UCSD-AML1 (cell line): ENCODE data around the gene NEGR1.

Experiments
- DNase-seq: peaks from one replicate; lab custom pipeline; 2025; ENCODE audit not compliant: unreplicated experiment; lab: John Stamatoyannopoulos, UW

NEGR1 gene

GRCh38 chr1:71719330-71719729 is 563.0 kb downstream of the NEGR1 start:
- DNase-seq: no peak

- no peak for DNase-seq
Measured at GRCh38 chr1:71717186-71717585, 565.2 kb downstream of the NEGR1 start.

DNA sequence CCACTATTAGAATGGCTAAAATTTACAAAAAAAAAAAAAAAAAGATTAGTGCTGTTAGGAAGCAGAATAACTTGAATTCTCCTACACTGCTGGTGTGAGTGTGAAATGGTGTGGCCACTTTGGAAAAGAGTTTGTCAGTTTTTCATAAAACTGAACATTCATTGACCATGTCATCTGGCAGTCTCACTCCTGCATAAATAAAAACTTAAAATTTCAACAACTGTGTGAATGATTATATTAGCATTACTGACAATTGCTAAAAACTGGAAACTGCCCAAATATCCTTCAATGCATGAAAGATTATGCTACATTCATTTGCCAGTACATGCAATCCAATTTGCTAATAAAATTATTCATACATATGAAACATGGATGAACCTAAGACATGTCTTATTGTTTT is 570.9 kb downstream of the NEGR1 start:
- DNase-seq: no peak

DNA sequence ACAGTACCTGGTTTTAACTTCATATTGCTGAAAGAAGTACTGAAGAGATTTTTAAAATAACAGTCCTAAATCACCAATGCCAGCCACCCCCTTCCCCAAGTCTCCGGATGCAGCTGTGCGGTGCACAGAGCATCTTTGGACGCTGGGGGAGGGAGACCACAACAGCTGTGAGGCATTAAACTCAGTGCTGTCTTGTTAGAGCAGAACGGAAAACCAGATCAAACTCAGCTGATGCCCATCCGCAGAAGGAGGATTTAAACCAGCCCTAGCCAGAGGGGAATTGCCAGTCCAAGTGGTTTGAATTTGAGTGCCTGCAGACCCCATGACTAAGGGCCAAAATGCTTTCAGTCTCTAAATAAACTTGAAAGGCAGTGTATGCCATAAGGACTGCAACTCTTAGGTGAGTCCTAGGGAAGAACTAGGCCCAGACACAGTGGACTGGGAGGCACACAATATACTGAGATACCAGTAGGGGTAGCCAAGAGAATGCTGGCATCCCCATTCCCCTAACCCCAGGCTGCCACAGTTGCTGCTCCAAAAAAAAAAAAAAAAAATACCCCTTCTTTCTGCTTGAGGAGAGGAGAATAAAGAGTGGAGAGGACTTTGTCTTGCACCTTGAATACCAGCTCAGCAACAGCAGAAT is 576.2 kb downstream of the NEGR1 start:
- DNase-seq: no peak

GRCh38 chr1:71698186-71698585 is 584.2 kb downstream of the NEGR1 start:
- DNase-seq: no peak

DNA sequence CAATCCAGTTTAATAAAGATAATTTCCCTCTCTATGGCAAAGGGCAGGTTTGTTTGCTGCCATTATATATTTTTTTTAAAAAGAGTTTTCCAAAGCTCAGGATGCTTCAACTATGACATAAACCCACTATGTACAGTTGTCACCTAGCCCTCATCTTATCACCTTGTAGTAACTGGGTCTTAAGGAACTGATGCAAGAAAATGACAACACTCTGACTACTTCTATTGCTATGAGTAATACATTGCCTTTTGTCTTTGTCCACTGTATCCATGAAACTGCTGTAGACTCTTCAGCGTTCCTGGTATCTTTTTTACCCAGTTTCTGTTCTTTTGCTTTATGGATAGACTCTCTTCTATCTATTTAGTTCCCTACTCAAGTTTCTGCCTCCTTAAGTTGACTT is 586.5 kb downstream of the NEGR1 start:
- no peak for DNase-seq

DNA sequence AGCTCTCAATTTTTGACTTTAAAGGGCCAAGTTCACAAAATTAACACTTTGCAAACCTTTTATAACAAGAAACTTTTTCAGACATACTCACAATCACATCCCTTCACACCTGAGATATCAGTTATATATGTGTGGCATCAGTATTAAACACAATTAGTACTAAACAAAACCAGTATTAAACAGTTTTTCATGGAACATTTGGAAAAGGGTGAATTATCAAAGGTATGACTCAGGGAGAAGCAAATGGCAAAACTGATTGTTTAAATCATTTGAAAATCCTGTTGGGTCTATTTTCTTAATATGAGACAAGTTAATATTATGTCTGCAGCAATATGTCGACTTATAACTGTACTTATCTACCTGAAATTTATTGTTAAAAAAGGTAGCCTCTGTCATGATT is 587.3 kb downstream of the NEGR1 start:
- no peak for DNase-seq

DNA sequence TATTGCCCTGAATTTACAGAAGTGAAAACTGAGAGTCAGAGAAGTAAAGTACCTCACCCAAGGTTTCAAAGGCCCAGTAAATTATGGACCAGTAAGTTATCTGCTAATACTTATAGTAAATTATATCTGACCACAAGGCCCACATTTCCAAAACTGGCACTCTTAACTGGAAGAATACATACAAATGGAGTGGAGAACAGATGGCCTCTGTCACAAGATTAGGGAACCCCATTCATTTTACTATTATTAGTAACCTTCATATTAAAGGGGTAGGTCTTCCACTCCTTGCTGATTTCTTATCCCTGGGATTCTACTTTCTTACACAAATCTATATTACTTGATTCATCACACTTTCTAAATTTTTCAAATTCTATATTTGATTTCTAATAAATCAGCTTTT is 588.8 kb downstream of the NEGR1 start:
- DNase-seq: no peak

GRCh38 chr1:71689635-71690034 is 592.7 kb downstream of the NEGR1 start:
- DNase-seq: no peak

- no peak for DNase-seq
Measured at GRCh38 chr1:71687376-71687775, 595.0 kb downstream of the NEGR1 start.

GRCh38 chr1:71676979-71677925 is 605.1 kb downstream of the NEGR1 start:
- DNase-seq: no peak

DNA sequence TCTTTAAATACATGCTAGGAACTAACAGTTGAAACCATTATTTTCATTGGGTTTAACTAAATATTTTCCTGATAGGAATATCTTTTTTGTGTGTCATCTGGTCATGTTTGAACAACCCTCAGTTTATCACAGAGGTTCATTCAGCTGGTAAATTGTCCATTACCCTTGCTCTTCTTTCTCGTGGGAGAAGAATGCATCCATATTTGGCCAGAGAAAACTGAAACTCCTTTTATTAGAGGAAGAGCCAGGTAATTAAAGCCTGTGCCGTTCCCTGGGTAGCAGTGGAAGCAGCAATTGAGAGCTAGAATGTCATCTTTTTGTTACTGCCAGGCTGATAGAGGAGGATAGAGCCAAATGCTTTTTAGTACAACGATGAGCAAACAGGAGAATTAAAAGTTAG is 614.3 kb downstream of the NEGR1 start:
- DNase-seq: no peak

DNA sequence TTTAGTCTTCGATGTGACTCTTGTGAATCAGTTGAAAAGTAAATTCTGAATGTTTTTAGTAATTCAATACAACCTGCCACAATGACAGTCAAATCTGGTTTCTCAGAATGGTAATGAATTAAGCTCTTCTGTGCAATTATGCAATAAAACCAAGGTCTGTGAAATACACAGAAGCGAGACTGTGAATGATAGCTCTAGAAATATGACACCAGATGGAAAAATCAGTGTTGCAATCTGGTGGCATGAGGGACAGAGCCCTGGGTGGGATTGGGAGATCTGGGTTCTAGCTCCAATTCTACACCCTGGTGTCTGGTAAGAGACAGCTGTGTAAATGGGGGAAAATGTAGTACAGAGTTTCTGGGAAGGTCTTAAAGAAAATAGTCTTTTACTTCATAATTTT is 615.1 kb downstream of the NEGR1 start:
- no peak for DNase-seq

DNA sequence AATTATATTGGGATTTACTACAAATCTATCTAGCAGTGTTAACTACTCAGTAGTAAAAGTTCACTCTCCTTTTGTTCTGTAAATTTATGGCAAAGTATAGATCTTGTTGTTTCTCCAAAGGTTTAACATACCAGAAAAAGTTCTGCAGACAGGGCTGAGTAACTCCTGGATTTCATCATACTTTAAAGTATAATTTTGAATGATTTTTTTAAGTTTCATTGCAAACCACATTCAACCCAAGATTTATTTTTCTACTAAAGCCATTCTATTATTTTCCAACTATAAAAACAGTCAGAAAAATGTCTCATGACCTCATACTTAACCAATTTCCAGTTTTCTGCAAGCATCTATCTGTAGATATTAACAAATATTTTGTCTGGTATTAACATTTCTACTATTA is 615.7 kb downstream of the NEGR1 start:
- no peak for DNase-seq

DNA sequence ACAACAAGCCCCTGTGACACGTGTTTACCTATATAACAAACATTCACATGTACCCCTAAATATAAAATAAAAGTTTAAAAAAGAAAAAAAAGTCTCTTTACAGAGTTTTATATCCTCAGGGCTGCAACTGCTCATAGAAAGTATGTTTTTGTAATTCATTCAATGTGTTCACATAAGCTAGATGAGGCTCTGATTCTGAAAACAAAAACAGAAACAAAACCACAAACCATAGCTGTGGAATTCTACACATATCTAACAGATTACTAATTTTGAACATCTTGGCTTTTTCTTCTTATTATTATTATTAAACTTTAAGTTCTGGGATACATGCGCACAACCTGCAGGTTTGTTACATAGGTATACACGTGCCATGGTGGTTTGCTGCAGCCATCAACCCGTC is 621.9 kb downstream of the NEGR1 start:
- no peak for DNase-seq

DNA sequence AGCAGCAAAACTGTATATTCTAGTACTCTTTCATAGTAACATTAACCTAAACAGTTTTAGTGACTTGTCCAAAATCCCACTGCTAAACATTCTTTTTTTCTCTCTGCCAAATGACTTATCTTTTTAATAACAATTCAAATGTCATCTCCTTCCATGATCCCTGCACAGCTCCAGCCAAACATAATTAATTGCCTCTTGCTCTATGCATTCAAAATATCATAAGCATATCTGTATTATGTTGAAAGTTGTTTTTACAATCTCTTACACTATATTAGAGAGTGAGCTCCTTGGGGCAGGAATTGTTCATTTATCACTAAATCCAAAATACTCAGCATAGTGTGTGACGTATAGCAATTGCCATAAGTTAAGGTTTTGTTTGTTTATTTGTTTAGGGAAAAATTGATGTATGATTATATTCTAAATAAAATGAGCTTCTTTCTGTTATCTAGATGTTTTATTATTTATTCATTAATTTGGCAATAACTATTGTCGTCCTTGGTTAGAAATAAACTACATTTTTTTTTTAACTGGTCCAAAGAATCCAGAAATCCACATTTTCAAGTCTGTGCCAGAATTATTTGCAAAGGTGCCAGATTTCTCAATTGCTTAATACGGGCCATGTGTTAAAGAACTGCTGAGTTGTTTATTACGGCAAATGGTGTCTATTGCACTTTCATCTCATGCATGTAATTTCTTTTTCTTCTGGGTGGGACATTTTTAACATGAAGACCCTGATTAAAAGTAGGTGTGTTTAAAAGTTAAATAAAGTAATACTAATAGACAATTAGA is 624.3 kb downstream of the NEGR1 start:
- DNase-seq: no peak

- no peak for DNase-seq
Measured at GRCh38 chr1:71656902-71657301, 625.4 kb downstream of the NEGR1 start.

- DNase-seq: no peak
Measured at GRCh38 chr1:71655604-71656003, 626.7 kb downstream of the NEGR1 start.

- no peak for DNase-seq
Measured at GRCh38 chr1:71653952-71654351, 628.4 kb downstream of the NEGR1 start.

DNA sequence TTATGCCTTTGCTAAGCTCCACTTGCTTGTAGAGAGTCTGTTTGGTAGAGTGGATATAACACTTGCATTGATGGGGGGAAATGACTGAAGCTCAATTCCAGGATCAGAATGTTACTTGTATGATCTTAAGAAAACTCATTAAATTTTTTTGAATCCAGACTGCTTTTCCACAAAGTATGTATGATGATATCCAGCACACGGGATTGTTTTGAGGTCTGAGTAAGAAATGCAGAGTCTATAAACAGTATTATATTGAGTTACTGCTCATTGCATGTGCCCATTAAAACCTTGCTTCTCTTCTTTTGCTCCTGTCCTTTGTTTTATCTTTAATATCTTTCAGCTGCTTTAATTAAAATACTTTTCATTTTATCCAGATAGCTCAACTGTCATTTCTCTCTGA is 631.1 kb downstream of the NEGR1 start:
- DNase-seq: no peak

DNA sequence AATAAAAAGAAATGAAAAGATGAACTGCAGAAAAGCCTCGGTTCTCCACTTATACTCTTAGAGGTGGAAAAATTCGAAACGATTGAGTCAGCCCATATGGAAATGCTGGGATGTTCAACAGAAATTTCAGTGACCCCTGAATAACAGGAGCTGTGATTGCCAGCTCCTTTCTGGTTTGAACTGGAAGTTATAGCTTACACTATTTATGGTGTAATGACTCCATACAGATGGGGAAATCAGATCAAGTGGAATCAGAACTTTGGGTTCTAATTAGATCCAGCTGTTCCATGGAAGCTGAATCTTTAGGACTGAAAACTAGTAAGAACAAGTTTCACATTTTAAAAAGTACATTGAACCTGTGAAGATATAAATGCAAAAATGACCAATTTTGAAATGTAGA is 632.2 kb downstream of the NEGR1 start:
- no peak for DNase-seq

DNA sequence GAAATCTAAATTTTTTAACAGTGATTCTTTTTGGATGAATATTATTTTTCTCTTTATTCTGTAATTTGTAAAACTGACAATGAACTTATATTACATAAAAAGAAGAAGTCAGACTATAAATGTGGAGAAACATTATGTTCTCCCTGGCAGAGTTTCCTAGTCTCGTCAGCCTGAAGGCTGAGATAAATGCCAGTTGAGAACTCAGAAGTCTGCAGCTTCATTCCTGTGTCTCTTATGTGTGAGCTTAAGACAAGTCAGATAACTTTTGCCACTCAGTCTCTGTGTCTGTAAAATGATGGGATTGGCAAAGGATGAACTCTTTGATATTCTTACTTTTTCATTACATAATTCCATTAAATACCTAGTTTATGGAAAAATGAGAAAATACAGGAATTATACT is 632.7 kb downstream of the NEGR1 start:
- no peak for DNase-seq
